ENCODE measurements around the gene ARL17B. TPM values are rescaled to one million over a fixed set of nuclear protein-coding genes. Genes with fewer than 3 reads are reported as not detected.
"Not testable (repeated sequence)": the region's sequence is repeated elsewhere in the genome, so short reads cannot be mapped to it uniquely, and the experiment has no call there.

ARL17B gene
- total RNA-seq, 2 experiments from 2014 or later: 22.6 to 27.6 TPM

DNA sequence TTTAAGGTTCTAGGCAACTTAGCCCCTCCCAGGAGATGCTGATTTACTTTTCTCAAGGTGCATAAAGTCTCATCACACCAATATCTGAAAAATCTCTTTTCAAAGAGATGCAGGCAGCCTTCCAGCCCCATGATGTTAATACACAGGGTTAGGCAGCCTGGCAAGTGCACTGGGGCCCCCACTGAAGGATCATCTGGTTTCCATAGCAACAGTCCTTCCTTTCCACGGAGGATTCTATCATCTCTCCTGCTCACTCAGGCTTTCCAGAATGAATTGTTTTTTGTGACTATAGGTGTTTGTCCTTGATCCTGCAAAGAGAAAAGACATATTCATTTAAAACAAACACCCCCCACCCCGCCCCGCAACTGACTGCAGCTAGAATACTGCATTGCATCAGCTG is 6.0 kb upstream of the ARL17B start:
- H3K27ac Mint-ChIP-seq; POLR2A ChIA-PET; intact Hi-C loops (cut with DNase I, micrococcal nuclease); H3K4me1 Mint-ChIP-seq; H3K9me3 Mint-ChIP-seq (ENCODE audit: low read depth); H3K4me3 Mint-ChIP-seq; CTCF ChIA-PET; H3K27me3 Mint-ChIP-seq; H3K36me3 Mint-ChIP-seq (ENCODE audit: low read depth); DNase-seq; ATAC-seq: not testable (repeated sequence)

DNA sequence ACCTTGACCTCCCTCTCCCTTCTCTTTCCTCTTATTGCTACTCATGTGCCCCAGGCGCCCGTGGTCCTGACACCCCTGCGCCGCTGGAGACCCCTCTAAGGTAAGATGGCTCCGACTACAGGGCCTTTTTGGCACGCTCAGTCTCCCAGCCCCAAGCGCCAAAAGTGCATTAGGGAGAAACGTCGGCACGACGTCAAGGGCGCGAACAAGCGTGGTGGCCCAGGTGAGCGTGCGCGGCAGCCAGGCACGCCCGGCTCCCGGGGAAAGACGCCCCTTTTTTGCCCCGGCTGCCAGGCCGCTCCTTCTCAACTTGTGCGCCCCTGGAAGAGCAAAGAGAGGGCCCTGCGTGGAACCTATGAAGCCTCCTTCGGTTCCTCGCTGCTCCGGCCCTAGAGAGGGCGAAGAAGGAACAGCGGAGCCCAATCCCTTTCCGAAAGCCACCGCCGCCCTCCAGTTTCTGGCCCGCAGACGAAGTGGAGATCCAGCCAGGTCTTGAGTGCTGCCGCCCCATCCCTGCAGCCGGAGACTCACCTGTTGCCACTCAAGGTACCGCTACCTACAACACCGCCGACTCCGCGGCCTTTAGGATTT is 326 bp downstream of the ARL17B start:
- H3K27me3 Mint-ChIP-seq; POLR2A ChIA-PET; H3K9me3 Mint-ChIP-seq (ENCODE audit: low read depth); H3K27ac Mint-ChIP-seq; DNase-seq; CTCF ChIA-PET; intact Hi-C loops (cut with DNase I, micrococcal nuclease); H3K36me3 Mint-ChIP-seq (ENCODE audit: low read depth); H3K4me1 Mint-ChIP-seq; H3K4me3 Mint-ChIP-seq: not testable (repeated sequence)
- peak; percentile 64 for ATAC-seq

DNA sequence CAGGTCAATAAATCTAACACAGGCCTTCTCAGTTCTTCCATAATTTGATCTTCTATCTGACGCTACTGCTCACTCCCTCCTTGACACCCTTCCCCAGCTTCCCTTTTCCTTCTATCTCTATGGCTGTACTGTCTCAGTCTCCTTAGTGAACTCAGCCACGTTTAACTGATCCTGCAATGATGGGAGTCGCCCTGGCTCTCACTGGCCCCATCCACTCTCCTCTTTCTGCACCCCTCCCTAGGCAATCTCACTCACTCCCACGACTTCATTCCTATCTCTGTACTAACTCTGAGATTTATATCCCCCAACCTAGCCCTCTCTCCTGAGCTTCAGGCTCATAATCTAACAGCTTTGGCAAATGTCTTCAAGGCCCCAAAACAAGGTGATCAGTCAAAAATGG is 7.7 kb downstream of the ARL17B start:
- ATAC-seq; H3K4me1 Mint-ChIP-seq; H3K4me3 Mint-ChIP-seq; H3K36me3 Mint-ChIP-seq (ENCODE audit: low read depth); DNase-seq; H3K9me3 Mint-ChIP-seq (ENCODE audit: low read depth); H3K27ac Mint-ChIP-seq; H3K27me3 Mint-ChIP-seq; CTCF ChIA-PET; intact Hi-C loops (cut with DNase I, micrococcal nuclease); POLR2A ChIA-PET: not testable (repeated sequence)

DNA sequence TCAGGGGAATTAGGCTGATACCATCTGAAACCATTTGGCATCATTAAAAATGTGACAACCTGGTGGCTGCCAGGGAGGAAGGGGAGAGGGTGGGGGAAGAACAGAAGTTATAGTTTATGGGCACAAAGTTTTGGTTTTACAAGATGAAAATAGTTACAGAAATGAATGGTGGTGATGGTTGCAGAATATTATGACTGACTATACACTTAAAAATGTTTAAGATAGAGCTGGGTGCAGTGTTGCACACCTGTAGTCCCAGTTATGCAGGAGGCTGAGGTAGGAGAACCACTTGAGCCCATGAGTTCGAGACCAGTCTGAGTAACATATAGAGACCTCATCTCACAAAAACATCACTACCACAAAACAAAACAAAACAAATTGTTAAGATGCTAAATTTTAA is 12.5 kb downstream of the ARL17B start:
- not testable (repeated sequence) for H3K4me3 Mint-ChIP-seq

DNA sequence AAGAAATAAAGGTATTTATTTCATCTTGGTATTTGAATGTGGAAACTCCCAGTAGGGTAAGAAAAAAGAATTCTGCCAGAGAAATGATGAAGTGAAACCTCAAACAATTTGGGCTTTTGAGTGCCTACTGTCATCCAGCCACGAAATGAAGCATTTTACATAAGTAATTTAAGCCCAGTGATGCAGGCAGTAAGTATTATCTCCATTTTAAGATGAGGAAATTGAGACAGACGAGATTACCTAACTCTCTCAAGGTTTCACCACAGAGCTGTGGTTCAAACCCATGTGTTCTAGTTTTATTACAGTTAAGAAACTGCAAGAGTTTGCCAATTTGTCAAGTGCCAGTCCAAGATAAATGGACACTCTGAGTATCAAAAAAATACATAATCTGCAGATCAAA is 13.2 kb downstream of the ARL17B start:
- CTCF ChIA-PET: not testable (repeated sequence)

More for the DNA sequence above, 12.5 kb downstream of the ARL17B start:
- CTCF ChIA-PET; H3K9me3 Mint-ChIP-seq (ENCODE audit: low read depth); H3K36me3 Mint-ChIP-seq (ENCODE audit: low read depth); H3K27ac Mint-ChIP-seq; H3K27me3 Mint-ChIP-seq; H3K4me1 Mint-ChIP-seq; DNase-seq; ATAC-seq; intact Hi-C loops (cut with DNase I, micrococcal nuclease); POLR2A ChIA-PET: not testable (repeated sequence)

DNA sequence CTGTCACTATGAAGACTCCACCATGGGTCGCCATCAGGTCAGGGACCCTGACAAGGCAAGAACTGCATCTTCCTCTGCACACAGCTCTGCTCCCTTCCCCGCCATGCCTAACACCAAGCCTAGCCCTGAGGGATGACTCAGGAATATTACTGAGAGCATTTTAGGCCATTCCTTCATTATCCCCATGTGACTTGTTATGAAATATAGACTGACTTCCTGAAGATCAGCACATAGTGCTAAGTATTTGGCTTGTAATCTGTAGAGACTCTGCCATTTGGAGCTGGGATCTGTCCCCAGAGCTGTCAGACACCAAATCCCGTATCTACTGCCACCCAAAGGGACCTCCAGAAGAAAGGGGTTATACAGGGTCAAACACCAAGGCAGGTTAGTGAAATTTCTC is 19.4 kb downstream of the ARL17B start:
- H3K27me3 Mint-ChIP-seq; intact Hi-C loops (cut with DNase I, micrococcal nuclease): not testable (repeated sequence)

More for the DNA sequence above, 13.2 kb downstream of the ARL17B start:
- H3K4me3 Mint-ChIP-seq; POLR2A ChIA-PET; H3K36me3 Mint-ChIP-seq (ENCODE audit: low read depth); DNase-seq; H3K4me1 Mint-ChIP-seq; H3K27me3 Mint-ChIP-seq; H3K9me3 Mint-ChIP-seq (ENCODE audit: low read depth); H3K27ac Mint-ChIP-seq; intact Hi-C loops (cut with DNase I, micrococcal nuclease): not testable (repeated sequence)
- ATAC-seq: peak; percentile 47

DNA sequence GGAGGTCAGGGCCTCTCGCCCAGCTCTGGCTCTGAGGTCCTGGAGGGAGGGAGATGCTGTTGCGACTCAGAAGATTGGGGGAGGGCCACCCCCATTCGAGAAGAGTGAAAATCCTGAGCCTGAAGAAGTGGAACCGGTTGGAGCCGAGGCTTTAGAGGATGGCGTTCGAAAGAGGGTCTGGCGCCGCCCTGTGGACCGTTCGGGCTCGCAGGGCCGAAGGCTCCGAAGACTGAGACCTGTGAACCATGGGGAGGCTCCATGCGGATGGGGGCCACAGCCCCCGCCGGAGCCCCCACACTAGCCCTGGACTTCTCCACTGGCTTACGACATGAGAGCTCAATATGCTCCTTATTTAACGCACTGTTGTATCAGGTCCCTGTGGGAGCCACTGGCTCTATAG is 20.3 kb downstream of the ARL17B start:
- H3K4me3 Mint-ChIP-seq; H3K36me3 Mint-ChIP-seq (ENCODE audit: low read depth); ATAC-seq; POLR2A ChIA-PET; DNase-seq; H3K27ac Mint-ChIP-seq; H3K27me3 Mint-ChIP-seq; H3K9me3 Mint-ChIP-seq (ENCODE audit: low read depth); intact Hi-C loops (cut with DNase I, micrococcal nuclease); CTCF ChIA-PET; H3K4me1 Mint-ChIP-seq: not testable (repeated sequence)

More for the DNA sequence above, 19.4 kb downstream of the ARL17B start:
- POLR2A ChIA-PET; H3K4me3 Mint-ChIP-seq; DNase-seq; H3K4me1 Mint-ChIP-seq; H3K36me3 Mint-ChIP-seq (ENCODE audit: low read depth); H3K9me3 Mint-ChIP-seq (ENCODE audit: low read depth); ATAC-seq; CTCF ChIA-PET; H3K27ac Mint-ChIP-seq: not testable (repeated sequence)

DNA sequence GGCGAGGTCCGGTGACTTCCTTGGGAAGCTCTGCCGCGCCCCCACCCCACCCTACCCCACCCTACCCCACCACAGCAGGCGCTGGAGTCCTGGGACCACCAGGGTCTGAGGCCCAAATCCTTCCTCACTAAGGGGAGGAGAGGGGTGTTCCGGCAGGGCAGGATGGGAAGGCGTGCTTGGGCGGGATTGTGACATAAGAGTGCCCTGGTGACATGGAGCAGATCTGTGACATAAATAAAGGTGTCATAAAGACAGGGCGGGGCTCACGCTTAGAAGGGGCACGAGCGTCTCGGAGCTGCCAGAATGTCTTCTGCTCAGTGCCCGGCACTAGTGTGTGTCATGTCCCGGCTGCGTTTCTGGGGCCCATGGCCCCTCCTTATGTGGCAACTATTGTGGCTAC is 66.7 kb downstream of the ARL17B start, which contains the start of gene LRRC37A:
TSS of gene LRRC37A (plus strand) at position 301 of the 400 bp plus-strand sequence. CDS start at position 304, 3 bp downstream.
- intact Hi-C loops (cut with DNase I, micrococcal nuclease); CTCF ChIA-PET; ATAC-seq; H3K27me3 Mint-ChIP-seq; H3K27ac Mint-ChIP-seq; H3K4me3 Mint-ChIP-seq; H3K36me3 Mint-ChIP-seq (ENCODE audit: low read depth); H3K9me3 Mint-ChIP-seq (ENCODE audit: low read depth); H3K4me1 Mint-ChIP-seq; POLR2A ChIA-PET; DNase-seq: not testable (repeated sequence)

DNA sequence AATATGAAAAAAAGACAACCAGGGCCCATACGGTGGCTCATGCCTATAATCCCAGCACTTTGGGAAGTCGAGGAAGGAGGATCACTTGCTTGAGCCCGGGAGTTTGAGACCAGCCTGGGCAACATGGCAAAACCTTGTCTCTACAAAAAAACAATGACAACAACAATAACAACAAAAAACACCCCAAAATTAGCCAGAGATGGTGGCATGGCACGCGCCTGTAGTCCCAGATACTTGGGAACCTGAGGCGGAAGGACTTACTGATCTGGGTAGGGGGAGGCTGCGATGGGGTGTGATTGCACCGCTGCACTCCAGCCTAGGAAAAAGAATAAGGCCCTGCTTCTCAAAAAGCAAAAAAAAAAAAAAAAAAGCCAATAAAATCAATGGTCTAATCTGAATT is 69.9 kb downstream of the ARL17B start:
- DNase-seq; H3K36me3 Mint-ChIP-seq (ENCODE audit: low read depth); intact Hi-C loops (cut with DNase I, micrococcal nuclease); H3K27me3 Mint-ChIP-seq; POLR2A ChIA-PET; H3K27ac Mint-ChIP-seq; H3K4me1 Mint-ChIP-seq; CTCF ChIA-PET; ATAC-seq; H3K4me3 Mint-ChIP-seq; H3K9me3 Mint-ChIP-seq (ENCODE audit: low read depth): not testable (repeated sequence)

DNA sequence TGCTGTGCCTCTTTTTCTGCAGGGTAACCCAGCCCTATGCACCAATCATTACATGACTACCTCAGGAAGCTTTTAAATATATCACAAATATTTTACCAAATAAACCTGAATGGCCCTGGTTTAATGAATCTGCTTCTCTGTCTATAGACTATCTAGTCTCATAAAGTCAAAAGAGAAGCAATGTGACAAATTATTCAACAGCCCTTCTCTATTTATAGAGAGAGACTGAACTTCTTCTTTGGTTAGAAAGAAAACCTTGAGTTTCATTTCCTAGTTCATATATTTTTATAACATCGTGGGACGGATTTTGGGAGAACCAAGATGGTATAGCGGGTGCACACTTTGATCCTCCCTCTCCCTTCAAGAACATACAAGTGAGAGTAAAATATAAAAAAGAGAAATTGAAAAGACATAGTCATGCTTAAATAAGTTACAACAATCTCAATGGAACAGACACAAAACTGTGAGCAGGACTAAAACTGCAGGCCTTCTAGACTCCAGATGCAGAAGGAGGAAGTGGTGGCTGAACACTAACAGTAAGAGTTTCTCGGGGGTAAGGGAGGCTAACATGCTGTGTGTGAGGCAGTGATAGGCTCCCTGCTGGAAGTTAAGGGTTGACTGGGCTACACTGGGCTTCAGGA is 70.5 kb downstream of the ARL17B start:
- H3K36me3 Mint-ChIP-seq (ENCODE audit: low read depth); POLR2A ChIA-PET; CTCF ChIA-PET: not testable (repeated sequence)

DNA sequence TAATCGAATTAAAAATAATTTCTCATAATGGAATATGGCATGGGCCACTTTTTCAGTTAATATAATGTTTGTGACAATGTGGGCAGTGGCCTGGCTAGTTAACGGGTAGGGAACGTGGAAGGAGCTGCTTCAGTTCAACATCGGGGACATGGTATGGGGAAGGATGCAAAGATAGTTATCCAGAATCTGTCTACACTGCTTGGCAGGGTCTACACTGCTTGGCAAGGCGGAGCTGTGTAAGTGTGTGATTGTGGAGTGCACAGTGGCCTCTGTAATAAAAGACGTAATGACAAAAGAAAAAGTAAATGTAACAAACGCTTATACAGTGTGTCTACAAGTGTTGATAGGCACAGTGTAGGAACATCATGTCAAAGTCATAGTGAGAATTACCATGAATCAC is 74.0 kb downstream of the ARL17B start:
- POLR2A ChIA-PET; DNase-seq; H3K36me3 Mint-ChIP-seq (ENCODE audit: low read depth); H3K27me3 Mint-ChIP-seq; ATAC-seq; H3K27ac Mint-ChIP-seq; H3K4me3 Mint-ChIP-seq; H3K9me3 Mint-ChIP-seq (ENCODE audit: low read depth): not testable (repeated sequence)
- peaks cover 19% of the 10 kb centered on the region for H3K4me1 Mint-ChIP-seq
- CTCF ChIA-PET: interaction anchor here (0.6 kb wide), 1 partner anchor 506 kb away, joined by 3 read pairs; no protein-coding TSS in a partner anchor
- intact Hi-C loops (cut with DNase I, micrococcal nuclease): loop anchor here in 1 of 2 experiments (5.0 kb wide), 1 partner anchor 285 kb away; no protein-coding TSS in a partner anchor

More for the DNA sequence above, 70.5 kb downstream of the ARL17B start:
- DNase-seq; H3K9me3 Mint-ChIP-seq (ENCODE audit: low read depth); H3K4me3 Mint-ChIP-seq; ATAC-seq; H3K27ac Mint-ChIP-seq; H3K4me1 Mint-ChIP-seq; H3K27me3 Mint-ChIP-seq; intact Hi-C loops (cut with DNase I, micrococcal nuclease): not testable (repeated sequence)

DNA sequence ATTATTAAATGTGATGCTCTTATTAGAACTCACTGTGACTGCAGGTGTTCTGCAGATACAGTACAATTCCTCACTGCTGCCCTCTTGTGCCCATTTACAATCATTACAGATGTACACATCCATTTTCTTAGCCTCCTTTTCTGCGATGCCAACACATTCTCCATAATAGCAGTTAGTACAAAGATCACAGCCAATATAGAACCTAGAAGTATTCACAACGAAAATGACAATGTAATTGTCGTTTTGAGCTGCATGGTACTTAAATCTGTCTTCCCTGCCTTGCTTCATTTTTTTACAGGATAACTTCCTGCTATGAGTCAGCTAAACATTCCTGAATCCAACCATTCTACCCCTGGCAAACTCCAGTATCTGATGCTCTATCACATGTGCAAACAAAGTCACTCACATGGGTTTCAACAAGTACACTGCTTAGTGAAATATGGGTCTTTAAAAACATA is 74.8 kb downstream of the ARL17B start:
- CTCF ChIA-PET: interaction anchor here (1.6 to 1.7 kb wide), 2 partner anchors 15 to 285 kb away, joined by 5 to 8 read pairs; no protein-coding TSS in a partner anchor
- H3K27ac Mint-ChIP-seq; H3K27me3 Mint-ChIP-seq; H3K4me3 Mint-ChIP-seq; H3K9me3 Mint-ChIP-seq (ENCODE audit: low read depth); POLR2A ChIA-PET; H3K36me3 Mint-ChIP-seq (ENCODE audit: low read depth): not testable (repeated sequence)
- peaks cover 19% of the 10 kb centered on the region for H3K4me1 Mint-ChIP-seq
- peak; percentile 55 for ATAC-seq
- intact Hi-C loops (cut with DNase I, micrococcal nuclease): loop anchor here (1.0 to 5.0 kb wide), 2 partner anchors 284 kb away; no protein-coding TSS in a partner anchor
- peak; percentile 71 for DNase-seq

Data from activated CD4-positive, alpha-beta T cell treated with anti-CD3 and anti-CD28 coated beads for 36 hours (primary cell).